GM18870 (cell line): ENCODE results near the gene PTGER2.

ENCODE experiments used
- ATAC-seq: cut with Tn5 transposase; IDR thresholded peaks from one replicate; pipeline ENCODE4 v1.9.1; 2021; ENCODE audit warnings: moderate library complexity; ENCODE audit not compliant: unreplicated experiment

The PTGER2 gene, protein sequence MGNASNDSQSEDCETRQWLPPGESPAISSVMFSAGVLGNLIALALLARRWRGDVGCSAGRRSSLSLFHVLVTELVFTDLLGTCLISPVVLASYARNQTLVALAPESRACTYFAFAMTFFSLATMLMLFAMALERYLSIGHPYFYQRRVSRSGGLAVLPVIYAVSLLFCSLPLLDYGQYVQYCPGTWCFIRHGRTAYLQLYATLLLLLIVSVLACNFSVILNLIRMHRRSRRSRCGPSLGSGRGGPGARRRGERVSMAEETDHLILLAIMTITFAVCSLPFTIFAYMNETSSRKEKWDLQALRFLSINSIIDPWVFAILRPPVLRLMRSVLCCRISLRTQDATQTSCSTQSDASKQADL

DNA sequence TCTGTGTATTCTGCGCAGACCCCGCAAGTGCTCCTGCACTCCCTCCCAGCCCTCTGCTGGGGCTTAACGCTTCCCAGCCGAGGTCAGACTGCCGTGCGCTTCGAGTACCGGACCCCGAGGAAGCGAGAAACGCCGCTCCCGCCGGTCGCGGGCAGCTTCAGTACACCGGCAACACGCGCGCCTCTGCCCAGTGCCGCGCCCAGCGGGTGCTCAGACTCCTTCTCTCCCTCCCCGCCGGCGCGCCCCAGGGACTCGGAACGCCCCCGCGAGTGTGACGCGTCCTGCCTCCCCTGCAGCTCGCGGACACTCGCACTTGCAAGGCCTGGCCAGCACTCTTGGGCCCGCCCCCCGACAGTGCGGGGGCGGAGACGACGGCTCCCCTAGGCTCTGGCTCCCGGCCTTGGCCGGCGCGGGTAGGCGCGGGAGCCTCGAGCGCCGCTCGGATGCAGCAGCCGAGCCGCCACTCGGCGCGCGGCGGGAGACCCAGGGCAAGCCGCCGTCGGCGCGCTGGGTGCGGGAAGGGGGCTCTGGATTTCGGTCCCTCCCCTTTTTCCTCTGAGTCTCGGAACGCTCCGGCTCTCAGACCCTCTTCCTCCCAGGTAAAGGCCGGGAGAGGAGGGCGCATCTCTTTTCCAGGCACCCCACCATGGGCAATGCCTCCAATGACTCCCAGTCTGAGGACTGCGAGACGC is at the start of gene PTGER2:
Gene PTGER2, plus strand, starts transcription at position 410 of the 692 bp plus-strand sequence. Its CDS starts 237 bp downstream, at position 647.
- ATAC-seq: peak; percentile 28

DNA sequence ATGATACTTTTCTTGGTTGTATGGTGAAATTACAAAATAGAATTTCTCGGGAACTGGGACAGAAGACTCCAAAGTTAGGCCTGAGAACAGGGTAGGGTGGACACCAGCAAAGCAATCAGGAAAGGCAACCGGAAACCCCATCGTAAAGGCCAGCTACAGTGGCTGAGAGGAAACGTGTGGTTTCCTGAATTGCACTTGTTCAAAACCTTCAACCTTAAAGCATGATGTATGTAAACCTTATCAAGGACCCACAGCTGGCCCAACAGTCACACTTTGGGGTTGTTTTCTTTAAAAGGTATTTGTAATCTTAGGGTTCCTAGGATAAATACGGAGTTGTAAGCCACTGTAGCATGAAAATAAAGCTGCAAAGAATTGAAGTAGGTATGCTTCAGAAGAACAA is 48.9 kb upstream of the PTGER2 start:
- no peak for ATAC-seq

DNA sequence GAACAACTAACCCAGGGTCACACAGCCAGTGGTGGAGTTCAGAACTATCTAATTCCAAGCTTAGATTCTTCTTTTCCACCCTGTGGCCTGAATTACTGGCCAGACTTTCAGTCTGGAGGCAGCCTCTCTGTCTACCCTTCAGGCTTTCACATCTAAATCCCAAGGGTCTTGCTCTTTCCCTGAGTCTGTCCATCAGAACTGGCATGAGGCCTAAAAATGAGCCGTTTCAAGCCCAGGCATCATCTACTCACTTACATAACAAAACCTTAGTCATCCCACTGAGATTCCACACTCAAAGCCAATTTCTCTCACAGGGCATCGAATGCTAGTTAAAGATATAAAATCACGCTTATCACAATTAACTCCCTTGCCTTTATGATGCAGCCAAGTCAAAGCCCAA is 47.9 kb upstream of the PTGER2 start:
- no peak for ATAC-seq

DNA sequence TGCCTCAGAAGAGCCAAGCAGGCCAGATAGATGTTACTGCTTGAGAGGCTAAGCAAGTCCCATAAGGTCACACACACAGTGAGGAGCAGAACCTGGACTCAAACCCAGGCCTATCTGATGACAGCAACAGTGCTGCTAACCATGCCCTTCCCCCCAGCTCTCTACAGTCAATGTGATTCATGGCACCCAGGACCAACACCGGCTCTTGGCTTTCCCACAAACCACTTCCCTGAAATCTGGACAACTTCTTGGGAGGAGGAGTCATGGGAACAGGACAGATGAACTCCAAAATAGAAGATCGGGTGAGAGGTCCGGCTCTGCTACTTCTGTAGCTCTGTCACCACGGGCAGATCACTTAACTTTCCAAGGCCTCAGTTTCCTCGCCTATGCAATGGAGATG is 47.3 kb upstream of the PTGER2 start:
- ATAC-seq: no peak

DNA sequence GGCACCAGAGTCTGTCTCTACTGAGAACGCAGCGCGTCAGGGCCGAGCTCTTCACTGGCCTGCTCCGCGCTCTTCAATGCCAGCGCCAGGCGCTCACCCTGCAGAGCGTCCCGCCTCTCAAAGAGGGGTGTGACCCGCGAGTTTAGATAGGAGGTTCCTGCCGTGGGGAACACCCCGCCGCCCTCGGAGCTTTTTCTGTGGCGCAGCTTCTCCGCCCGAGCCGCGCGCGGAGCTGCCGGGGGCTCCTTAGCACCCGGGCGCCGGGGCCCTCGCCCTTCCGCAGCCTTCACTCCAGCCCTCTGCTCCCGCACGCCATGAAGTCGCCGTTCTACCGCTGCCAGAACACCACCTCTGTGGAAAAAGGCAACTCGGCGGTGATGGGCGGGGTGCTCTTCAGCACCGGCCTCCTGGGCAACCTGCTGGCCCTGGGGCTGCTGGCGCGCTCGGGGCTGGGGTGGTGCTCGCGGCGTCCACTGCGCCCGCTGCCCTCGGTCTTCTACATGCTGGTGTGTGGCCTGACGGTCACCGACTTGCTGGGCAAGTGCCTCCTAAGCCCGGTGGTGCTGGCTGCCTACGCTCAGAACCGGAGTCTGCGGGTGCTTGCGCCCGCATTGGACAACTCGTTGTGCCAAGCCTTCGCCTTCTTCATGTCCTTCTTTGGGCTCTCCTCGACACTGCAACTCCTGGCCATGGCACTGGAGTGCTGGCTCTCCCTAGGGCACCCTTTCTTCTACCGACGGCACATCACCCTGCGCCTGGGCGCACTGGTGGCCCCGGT is 46.4 kb upstream of the PTGER2 start, which contains the start of gene PTGDR:
Gene PTGDR, plus strand, starts transcription at position 198 of the 778 bp plus-strand sequence. Its CDS starts 117 bp downstream, at position 315.
- ATAC-seq: no peak

DNA sequence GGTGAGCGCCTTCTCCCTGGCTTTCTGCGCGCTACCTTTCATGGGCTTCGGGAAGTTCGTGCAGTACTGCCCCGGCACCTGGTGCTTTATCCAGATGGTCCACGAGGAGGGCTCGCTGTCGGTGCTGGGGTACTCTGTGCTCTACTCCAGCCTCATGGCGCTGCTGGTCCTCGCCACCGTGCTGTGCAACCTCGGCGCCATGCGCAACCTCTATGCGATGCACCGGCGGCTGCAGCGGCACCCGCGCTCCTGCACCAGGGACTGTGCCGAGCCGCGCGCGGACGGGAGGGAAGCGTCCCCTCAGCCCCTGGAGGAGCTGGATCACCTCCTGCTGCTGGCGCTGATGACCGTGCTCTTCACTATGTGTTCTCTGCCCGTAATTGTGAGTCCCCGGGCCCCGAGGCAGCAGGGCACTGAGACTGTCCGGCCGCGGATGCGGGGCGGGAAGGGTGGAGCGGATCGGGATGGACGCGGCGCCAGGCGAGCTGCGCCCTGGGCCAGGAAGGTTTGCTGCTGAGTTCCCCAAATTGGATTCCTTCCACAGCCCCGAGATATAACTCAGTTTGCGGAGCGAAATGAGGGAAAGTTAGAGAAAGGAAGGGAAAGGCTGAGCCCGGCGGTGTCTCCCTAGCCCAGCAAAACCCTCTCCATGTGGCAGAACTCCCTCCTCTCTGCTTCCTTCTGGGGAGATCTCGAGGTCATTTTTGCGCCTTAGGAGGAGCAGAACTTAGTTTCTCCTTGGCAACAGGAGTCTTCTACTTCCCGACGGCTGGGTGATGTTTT is 45.6 kb upstream of the PTGER2 start:
- ATAC-seq: no peak

DNA sequence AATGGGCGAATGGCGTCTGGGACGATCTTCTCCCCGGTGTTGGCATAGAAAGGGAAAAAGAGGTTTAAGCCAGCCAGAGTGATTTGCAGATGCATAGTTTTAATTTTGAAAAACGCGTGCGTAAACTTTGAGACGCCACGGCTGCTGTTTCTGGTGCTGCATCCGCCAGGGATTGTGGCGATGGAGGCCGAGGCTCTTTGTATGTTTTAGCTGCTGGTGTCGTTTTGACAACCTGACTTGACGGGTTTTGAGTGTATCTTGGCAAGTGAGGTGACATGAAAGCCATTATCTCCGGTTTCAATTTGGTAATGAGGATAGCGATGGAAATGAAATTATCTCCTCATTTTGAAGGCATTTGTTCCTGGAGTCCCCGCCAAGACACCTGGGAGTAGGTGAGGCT is 45.0 kb upstream of the PTGER2 start:
- ATAC-seq: no peak

DNA sequence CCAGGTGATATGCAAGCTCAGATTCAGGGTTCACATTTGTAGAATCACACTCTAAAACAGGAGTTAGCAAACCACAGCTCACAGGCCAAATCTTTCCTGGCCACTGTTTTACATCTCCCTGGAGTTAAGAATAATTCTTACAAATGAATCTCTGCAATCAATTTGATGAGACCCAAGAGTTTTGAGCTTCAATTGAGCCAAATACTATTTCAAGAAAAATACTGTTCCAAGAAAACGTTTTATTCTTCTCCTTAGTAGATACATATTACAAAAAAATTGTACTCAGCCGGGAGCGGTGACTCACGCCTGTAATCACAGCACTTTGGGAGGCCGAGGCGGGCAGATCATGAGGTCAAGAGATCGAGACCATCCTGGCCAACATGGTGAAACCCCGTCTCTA is 44.1 kb upstream of the PTGER2 start:
- no peak for ATAC-seq

DNA sequence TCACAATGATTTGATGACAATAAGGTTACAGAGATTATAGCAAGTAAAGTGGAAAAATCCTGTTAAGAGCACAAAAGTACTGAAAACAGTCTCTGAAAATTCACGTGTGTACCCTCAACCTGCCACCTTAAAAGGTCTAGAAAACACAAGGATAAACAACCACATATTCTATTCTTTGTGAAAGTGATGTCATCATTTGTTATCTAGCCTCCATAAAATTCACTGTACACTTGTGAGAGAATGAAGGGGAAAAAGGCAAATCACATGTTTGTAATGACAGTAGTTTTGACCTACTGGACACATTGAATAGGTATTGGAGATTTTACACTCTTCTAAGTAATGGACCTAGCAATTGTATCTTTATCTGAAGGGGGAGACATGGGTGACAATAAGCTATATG is 42.6 kb upstream of the PTGER2 start:
- no peak for ATAC-seq

DNA sequence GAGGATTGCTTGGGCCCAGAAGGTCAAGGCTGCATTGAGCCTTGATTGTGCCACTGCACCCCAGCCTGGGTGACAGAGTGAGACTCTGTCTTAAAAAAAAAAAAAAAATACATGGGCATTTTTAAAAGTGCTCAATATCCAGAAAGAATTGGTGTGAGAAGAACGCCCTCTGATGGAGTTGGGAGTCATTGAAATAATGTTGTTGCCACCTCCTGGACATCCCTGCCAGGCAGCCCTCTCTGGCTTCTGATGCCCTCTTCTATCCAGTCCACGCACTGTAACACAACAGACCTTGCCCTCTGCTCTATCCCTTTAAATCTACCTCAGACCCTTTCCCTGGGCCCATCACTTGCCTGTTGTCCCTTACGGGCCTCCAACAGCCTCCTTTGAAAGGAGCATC is 41.7 kb upstream of the PTGER2 start:
- ATAC-seq: no peak

DNA sequence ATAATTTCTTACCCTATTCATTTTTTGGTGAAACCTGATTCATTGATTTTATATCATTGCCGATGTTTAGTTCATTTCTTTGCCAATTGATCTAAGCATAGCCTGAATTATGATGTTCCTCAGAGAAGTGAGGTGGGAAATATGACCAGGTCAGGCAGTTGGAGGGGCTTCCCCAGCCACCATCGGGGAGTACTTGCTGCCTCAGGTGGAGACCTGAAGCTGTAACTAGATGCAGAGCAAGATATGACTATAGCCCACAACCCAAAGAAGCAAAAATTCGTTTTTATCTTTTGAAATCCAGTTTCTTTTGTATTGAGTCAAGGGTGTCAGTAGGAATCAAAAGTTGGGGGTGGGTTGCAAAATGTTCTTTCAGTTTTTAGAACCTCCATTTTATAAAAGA is 38.7 kb upstream of the PTGER2 start:
- ATAC-seq: no peak

DNA sequence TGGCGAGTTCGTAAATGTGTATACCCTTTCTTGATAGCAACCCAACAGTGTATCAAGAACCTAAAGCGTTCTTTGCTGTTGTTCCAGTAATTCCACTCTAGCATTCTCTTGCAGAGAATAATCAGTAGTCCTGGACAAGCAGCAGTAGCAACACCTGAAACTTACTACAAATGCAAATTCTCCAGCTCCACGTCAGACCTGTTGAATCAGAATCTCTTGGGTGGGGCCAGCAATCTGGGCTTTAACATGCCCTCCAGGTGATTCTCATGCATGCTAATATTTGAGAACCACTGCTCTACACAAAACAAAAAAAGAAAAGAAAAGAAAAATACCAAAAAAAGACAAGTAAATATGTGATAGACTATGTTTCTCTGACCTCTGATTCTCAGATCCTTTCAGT is 36.6 kb upstream of the PTGER2 start:
- no peak for ATAC-seq

DNA sequence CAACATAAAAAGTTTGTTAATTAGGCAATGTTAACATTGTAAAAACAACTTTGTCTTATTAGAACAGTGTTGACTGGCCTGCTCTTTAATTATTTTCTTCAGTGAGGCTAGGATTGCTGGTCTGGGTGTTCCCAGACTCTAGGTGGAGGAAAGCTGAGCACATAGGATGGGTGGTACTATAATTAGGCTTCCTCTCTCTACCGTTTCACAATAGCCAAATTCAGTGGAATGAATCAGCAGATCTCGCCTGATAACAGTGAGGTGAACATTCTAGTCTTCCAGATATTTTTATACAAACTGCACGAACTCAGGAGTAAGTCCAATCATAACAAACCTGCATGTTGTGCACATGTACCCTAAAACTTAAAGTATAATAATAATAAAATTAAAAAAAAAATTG is 34.7 kb upstream of the PTGER2 start:
- ATAC-seq: no peak

DNA sequence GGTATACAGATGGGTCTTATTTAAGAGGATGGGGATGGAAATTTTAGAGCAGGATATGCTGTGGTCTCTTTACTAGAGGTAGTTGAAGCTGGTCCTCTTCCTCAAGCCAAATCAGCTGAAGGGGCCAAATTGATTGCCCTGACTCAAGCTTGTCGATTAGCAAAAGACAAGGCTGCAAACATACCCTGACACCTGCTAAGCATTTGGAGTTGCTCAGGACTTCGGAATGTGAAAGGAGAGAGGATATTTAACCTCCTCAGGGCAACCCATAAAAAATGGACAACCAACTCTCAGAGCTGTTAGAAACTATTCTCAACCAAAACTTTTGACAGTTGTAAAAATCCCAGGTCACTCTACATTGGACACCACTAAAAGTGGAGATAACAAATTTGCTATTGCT is 31.0 kb upstream of the PTGER2 start:
- no peak for ATAC-seq

DNA sequence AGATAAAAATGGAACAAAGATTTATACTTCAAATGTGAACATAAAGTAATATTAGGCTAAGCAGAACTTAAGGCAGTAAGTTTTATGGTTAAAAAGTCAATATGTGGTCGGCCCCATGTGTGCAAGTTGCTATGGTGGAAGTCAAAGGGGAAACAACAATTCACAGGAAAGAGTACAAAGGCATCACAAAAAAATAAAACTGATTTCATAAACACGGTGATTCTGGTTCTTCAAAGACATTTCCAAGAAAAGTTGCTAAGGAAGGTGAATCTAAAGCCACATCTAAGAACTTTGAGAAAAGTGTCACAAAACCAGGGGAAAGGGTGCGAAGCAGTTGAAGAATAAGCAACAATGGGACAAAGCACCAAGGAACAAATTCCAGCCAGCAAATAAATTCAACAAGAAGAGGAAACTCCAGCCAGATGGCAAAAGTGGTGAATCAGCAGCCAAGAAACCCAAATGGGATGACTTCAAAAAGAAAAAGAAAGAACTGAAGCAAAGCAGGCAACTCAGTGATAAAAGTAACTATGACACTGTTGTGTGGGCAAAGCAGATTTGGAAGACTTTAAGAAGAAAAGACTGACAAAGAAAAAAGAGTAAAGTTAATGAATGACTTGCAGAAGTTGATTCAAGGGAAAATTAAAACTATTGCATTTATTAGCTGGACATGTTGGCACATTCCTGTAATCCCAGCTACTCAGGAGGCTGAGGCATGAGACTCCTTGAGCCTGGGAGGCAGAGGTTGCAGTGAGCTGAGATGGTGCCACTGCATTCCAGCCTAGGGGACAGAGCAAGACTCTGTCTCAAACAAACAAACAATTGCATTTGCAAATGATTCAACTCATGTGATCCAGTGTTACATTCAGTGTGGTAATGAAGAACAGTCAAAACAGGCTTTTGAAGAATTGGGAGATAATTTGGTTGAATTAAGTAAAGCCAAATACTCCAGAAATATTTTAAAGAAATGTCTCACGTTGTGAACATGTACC is 27.2 kb upstream of the PTGER2 start:
- no peak for ATAC-seq

DNA sequence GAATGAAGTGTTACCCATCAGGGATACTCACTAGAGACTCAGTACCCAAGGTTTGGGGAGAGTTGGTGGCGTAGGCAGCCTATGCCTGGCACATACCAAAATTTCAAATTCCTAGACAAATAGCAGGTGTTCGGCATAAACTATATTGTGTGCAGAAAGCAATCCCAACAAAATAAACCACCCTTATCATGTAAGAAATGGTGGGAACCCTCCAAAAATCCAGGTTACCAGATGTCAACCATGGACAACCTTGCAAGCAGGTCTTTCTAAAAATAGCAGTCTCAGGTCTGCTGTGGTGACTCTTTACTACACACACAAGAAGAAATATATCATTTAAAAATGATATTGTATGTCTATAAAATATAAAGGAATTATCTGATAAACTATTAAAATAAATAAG is 17.7 kb upstream of the PTGER2 start:
- no peak for ATAC-seq

DNA sequence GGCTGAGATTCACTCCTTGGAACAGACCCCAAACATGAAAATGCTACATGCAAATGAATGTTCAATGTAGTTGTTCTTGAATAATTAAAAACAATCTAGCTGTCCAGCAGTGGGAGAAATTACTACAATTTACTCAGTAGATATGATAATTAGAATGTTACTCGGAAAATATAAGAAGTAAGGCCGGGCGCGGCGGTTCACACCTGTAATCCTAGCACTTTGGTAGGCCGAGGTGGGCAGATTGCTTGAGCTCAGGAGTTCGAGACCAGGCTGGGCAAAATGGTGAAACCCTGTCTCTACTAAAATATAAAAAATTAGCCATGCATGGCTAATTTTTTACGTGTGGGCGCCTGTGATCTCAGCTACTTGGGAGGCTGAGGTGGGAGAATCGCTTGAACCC is 15.3 kb upstream of the PTGER2 start:
- no peak for ATAC-seq

DNA sequence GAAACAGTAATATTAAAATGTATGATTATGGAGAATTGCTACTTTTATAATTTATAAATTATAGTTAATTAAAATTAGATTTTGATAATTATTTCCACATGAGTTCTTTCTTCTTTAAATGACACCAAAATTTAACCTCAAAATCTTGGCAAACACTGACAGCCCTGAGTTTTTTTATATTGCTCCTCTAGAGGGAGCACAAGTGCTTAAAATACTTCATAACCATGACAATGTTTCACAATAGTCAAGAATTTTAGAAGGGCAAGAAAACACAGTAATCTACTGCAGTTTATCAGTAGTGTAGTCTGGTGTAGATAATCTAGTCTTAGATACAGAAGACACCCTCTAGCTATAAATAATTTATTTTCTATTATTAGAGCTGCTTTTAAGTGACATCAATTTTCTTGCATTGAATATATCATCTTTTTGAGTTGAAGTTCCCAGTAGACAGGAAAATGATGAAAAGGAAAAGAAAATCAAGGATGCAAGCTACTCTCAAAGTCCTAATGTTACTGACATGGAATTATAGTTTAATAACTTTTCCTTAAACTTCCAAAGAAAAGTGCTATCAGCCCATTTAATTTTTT is 14.3 kb upstream of the PTGER2 start:
- no peak for ATAC-seq

DNA sequence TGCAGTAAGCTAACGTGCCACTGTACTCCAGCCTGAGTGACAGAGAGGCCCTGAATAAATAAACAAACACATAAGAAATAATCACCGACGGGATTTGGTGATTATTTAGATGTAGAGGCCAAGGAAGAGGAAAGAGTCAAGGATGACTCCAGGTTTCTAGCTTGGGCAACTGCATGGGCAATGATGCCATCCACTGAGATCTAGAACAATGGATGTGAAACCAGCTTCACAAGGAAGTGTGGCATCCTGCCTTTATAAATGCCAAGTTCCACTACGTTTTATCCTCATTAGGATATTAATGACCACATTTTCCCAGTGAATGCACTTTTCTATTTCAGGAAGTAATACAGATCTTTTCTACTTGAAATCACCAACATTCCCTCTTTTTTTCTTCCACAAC is 10.9 kb upstream of the PTGER2 start:
- ATAC-seq: no peak
